Activated CD8-positive, alpha-beta T cell treated with anti-CD3 and anti-CD28 coated beads for 36 hours (primary cell): ENCODE data around the gene GPR82. TPM values are rescaled to one million over a fixed set of nuclear protein-coding genes. Genes with fewer than 3 reads are reported as not detected.

Experiments used
- ATAC-seq: fragments of 200-7000 bp; cut with Tn5 transposase; one replicate; pipeline ENCODE4 v1.10.0; 2021; ENCODE audit warnings: mild to moderate bottlenecking, moderate library complexity
- CTCF ChIA-PET: fragments of 350-600 bp; sonication (Branson Sonifier 250); formaldehyde crosslinking; loops from one replicate; lab custom pipeline; 2021; ENCODE audit warnings: antibody characterized with exemption; lab: Charles Lee
- POLR2A ChIA-PET: fragments of 350-600 bp; sonication (Branson Sonifier 250); formaldehyde crosslinking; loops from one replicate; lab custom pipeline; 2021; ENCODE audit warnings: antibody characterized with exemption; lab: Charles Lee
- DNase-seq: peaks from one replicate; pipeline ENCODE4 v3.0.0-alpha.2; 2020
- H3K27ac Mint-ChIP-seq: one replicate; pipeline ENCODE4 v1.8.0; 2021; ENCODE audit warnings: mild to moderate bottlenecking, mixed read lengths
- H3K27me3 Mint-ChIP-seq: one replicate; pipeline ENCODE4 v1.8.0; 2021; ENCODE audit warnings: mixed read lengths
- H3K36me3 Mint-ChIP-seq: one replicate; pipeline ENCODE4 v1.8.0; 2021; ENCODE audit warnings: low read depth, mixed read lengths
- H3K4me1 Mint-ChIP-seq: one replicate; pipeline ENCODE4 v1.8.0; 2021; ENCODE audit warnings: low read depth, mixed read lengths
- H3K4me3 Mint-ChIP-seq: one replicate; pipeline ENCODE4 v1.8.0; 2021; ENCODE audit warnings: mild to moderate bottlenecking, moderate library complexity, mixed read lengths
- H3K9me3 Mint-ChIP-seq: one replicate; pipeline ENCODE4 v1.8.0; 2021; ENCODE audit warnings: mixed read lengths
- CTCF ChIP-seq: fragments of 200-600 bp; IDR thresholded peaks from one replicate; pipeline ENCODE4 v1.8.0; 2022; ENCODE audit warnings: antibody characterized with exemption, mild to moderate bottlenecking
- intact Hi-C: fragments of 100-400 bp; cut with micrococcal nuclease; formaldehyde crosslinking; loops from one replicate; pipeline ENCODE4 v1.10.0; 2022
- total RNA-seq, 2 experiments: library from RNA; stranded (reverse); gene quantifications; one replicate each; pipeline ENCODE4 v1.2.3, GENCODE V29; 2021

Gene GPR82
- total RNA-seq, 2 experiments from 2014 or later: 0.11 to 0.38 TPM

- Mint-ChIP-seq H3K27me3 (no peaks in the 10 kb centered on the region), H3K4me1 (peaks cover 52% of the 10 kb centered on the region), H3K4me3 (no peak overlapping the region), H3K36me3 (peaks cover 12% of the 10 kb centered on the region), H3K27ac (peak overlapping the region; percentile 49), H3K9me3 (peaks cover 2% of the 10 kb centered on the region)
- no peak for TF ChIP-seq CTCF
- intact Hi-C loops: no loop called here
- DNase-seq (no peak), ATAC-seq (peak; percentile 40)
- CTCF ChIA-PET: no interaction called here
- POLR2A ChIA-PET: no interaction called here
Observed at GRCh38 chrX:41693024-41693423, 31.0 kb upstream of the GPR82 start.

- Mint-ChIP-seq H3K27me3 (no peaks in the 10 kb centered on the region), H3K4me3 (no peak overlapping the region), H3K27ac (peak overlapping the region; percentile 5), H3K9me3 (peaks cover 2% of the 10 kb centered on the region), H3K4me1 (peaks cover 43% of the 10 kb centered on the region), H3K36me3 (peaks cover 12% of the 10 kb centered on the region)
- ChIA-PET CTCF (no interaction called here), POLR2A (no interaction called here)
- no peak for TF ChIP-seq CTCF
- intact Hi-C loops: no loop called here
- DNase-seq (peak; percentile 57), ATAC-seq (peak; percentile 65)
Observed at GRCh38 chrX:41695426-41695825, 28.6 kb upstream of the GPR82 start.

GRCh38 chrX:41703574-41704029 lies 20.4 kb upstream of the GPR82 start:
- Mint-ChIP-seq H3K27ac (peak overlapping the region; percentile 25), H3K9me3 (no peaks in the 10 kb centered on the region), H3K4me1 (peaks cover 45% of the 10 kb centered on the region), H3K36me3 (no peaks in the 10 kb centered on the region), H3K4me3 (no peak overlapping the region), H3K27me3 (no peaks in the 10 kb centered on the region)
- ATAC-seq (peak; percentile 45), DNase-seq (no peak)
- POLR2A ChIA-PET: no interaction called here
- CTCF ChIA-PET: interaction anchor here (0.9 kb wide), 1 partner anchor 15 kb away, joined by 3 read pairs; no protein-coding TSS in a partner anchor
- TF ChIP-seq CTCF: no peak
- intact Hi-C loops: no loop called here

- DNase-seq: no peak
- Mint-ChIP-seq H3K27me3 (no peaks in the 10 kb centered on the region), H3K36me3 (no peaks in the 10 kb centered on the region), H3K4me3 (no peak overlapping the region), H3K9me3 (no peaks in the 10 kb centered on the region), H3K4me1 (peaks cover 48% of the 10 kb centered on the region), H3K27ac (peak overlapping the region; percentile 64)
- CTCF ChIA-PET: no interaction called here
- POLR2A ChIA-PET: no interaction called here
- intact Hi-C loops: no loop called here
- ATAC-seq: no peak
- TF ChIP-seq CTCF: no peak
Observed at GRCh38 chrX:41705042-41705441, 18.9 kb upstream of the GPR82 start.

GRCh38 chrX:41705680-41706374 lies 18.2 kb upstream of the GPR82 start:
- ChIA-PET CTCF (no interaction called here), POLR2A (no interaction called here)
- Mint-ChIP-seq H3K36me3 (no peaks in the 10 kb centered on the region), H3K4me1 (peaks cover 55% of the 10 kb centered on the region), H3K27ac (peak overlapping the region; percentile 84), H3K27me3 (no peaks in the 10 kb centered on the region), H3K9me3 (no peaks in the 10 kb centered on the region), H3K4me3 (no peak overlapping the region)
- ATAC-seq: peak; percentile 30
- intact Hi-C loops: no loop called here
- no peak for DNase-seq
- TF ChIP-seq CTCF: no peak
